H1 (cell line): ENCODE data around the gene SPDYC. TPM values are rescaled to one million over a fixed set of nuclear protein-coding genes. Genes with fewer than 3 reads are reported as not detected.

Experiments used
- CTCF ChIA-PET: fragments of 300-600 bp; sonication (Branson Sonifier 250); formaldehyde crosslinking; loops from one replicate; lab custom pipeline; 2021; ENCODE audit not compliant: partially characterized antibody; lab: Charles Lee
- POLR2A ChIA-PET: fragments of 300-600 bp; sonication (Branson Sonifier 250); formaldehyde crosslinking; loops from one replicate; lab custom pipeline; 2021; ENCODE audit warnings: inconsistent platforms; ENCODE audit not compliant: partially characterized antibody; lab: Charles Lee
- DNase-seq, 2 experiments: peaks; one replicate each; pipeline versions ENCODE4 v3.0.0 to v3.0.0-alpha.2; 2010 to 2022; ENCODE audit warnings: low spot score in 2 of 2, low read depth in 1 of 2, mixed read lengths in 1 of 2
- FAIRE-seq: peaks from 2 replicates; lab custom pipeline; 2011; peaks lifted over from hg19 to GRCh38; lab: Jason Lieb, UNC
- H2AFZ ChIP-seq: 2 replicates; pipeline ENCODE4 v1.8.1; 2012; ENCODE audit warnings: low read length, inconsistent platforms
- H2AK5ac ChIP-seq: 2 replicates; pipeline ENCODE4 v1.6.1; 2013; ENCODE audit warnings: low read depth, low read length
- H2BK120ac ChIP-seq: replicated peaks from 2 replicates; pipeline ENCODE3; 2013; ENCODE audit warnings: low read depth, low read length, inconsistent platforms
- H2BK12ac ChIP-seq: 2 replicates; pipeline ENCODE4 v1.6.1; 2013; ENCODE audit warnings: low read depth, low read length
- H2BK15ac ChIP-seq: 2 replicates; pipeline ENCODE4 v1.6.1; 2013; ENCODE audit warnings: low read length
- H2BK20ac ChIP-seq: 2 replicates; pipeline ENCODE4 v1.6.1; 2013; ENCODE audit warnings: low read length
- H2BK5ac ChIP-seq: 2 replicates; pipeline ENCODE4 v1.6.1; 2013; ENCODE audit warnings: low read depth, low read length
- H3K14ac ChIP-seq: 2 replicates; pipeline ENCODE4 v1.6.1; 2013; ENCODE audit warnings: inconsistent platforms; ENCODE audit not compliant: insufficient read length
- H3K18ac ChIP-seq: 2 replicates; pipeline ENCODE4 v1.6.1; 2013; ENCODE audit warnings: low read length; ENCODE audit errors: extremely low read depth
- H3K23ac ChIP-seq: 2 replicates; pipeline ENCODE4 v1.6.1; 2013; ENCODE audit warnings: inconsistent platforms; ENCODE audit not compliant: insufficient read length
- H3K23me2 ChIP-seq: 2 replicates; pipeline ENCODE4 v1.6.1; 2013; ENCODE audit warnings: low read depth, low read length
- H3K27ac ChIP-seq: 2 replicates; pipeline ENCODE4 v1.6.1; 2011; ENCODE audit warnings: low read depth, low read length, inconsistent platforms
- H3K27me3 ChIP-seq, 4 experiments: replicated peaks in 1 of 4; 1 replicate in 1 of 4; 2 replicates in 3 of 4; pipeline versions ENCODE4 v1.6.1 to v1.8.1; 2011 to 2013; ENCODE audit warnings: low read length in 3 of 4, mild to moderate bottlenecking in 3 of 4, inconsistent platforms in 2 of 4, mixed read lengths in 2 of 4, moderate library complexity in 1 of 4; ENCODE audit not compliant: control insufficient read depth in 3 of 4, insufficient read depth in 3 of 4; ENCODE audit errors: extremely low read depth in 1 of 4
- H3K36me3 ChIP-seq, 4 experiments: 2 replicates each; pipeline versions ENCODE4 v1.6.1 to v1.8.1; 2011 to 2013; ENCODE audit warnings: mild to moderate bottlenecking in 4 of 4, low read length in 3 of 4, moderate library complexity in 2 of 4, control low read depth in 1 of 4, inconsistent platforms in 1 of 4; ENCODE audit not compliant: insufficient read depth in 4 of 4, control insufficient read depth in 2 of 4
- H3K4ac ChIP-seq: replicated peaks from 2 replicates; pipeline ENCODE3; 2013; ENCODE audit warnings: low read length, low read depth, mixed read lengths, inconsistent platforms; ENCODE audit not compliant: insufficient read length
- H3K4me1 ChIP-seq, 4 experiments: replicated peaks in 1 of 4; 1 replicate in 1 of 4; 2 replicates in 3 of 4; pipeline versions ENCODE4 v1.6.1 to v1.8.1; 2011 to 2013; ENCODE audit warnings: low read length in 3 of 4, inconsistent platforms in 2 of 4, mixed read lengths in 1 of 4; ENCODE audit not compliant: insufficient read depth in 4 of 4, control insufficient read depth in 3 of 4
- H3K4me2 ChIP-seq, 2 experiments: 2 replicates each; pipeline versions ENCODE4 v1.6.1 to v1.8.1; 2011 to 2013; ENCODE audit warnings: low read depth in 2 of 2, low read length in 2 of 2, control low read depth in 1 of 2, inconsistent platforms in 1 of 2, mild to moderate bottlenecking in 1 of 2; ENCODE audit not compliant: insufficient read depth in 1 of 2
- H3K4me3 ChIP-seq, 4 experiments: fragments of 200-600, 300-600 bp in 1 of 4; sonication (generic), shearing (Covaris generic), sonication (Bioruptor Twin) in 1 of 4; 2 replicates each; pipeline versions ENCODE4 v1.5.1 to v1.8.1; 2011 to 2016; ENCODE audit warnings: low read length in 4 of 4, low read depth in 3 of 4, control low read depth in 2 of 4, inconsistent platforms in 2 of 4, mild to moderate bottlenecking in 2 of 4, mixed read lengths in 1 of 4, moderate library complexity in 1 of 4; ENCODE audit not compliant: insufficient read depth in 2 of 4; ENCODE audit errors: extremely low read depth in 1 of 4
- H3K56ac ChIP-seq: replicated peaks from 2 replicates; pipeline ENCODE3; 2013; ENCODE audit warnings: low read depth, mild to moderate bottlenecking, mixed read lengths, low read length, inconsistent platforms; ENCODE audit not compliant: insufficient read length
- H3K79me1 ChIP-seq: 2 replicates; pipeline ENCODE4 v1.6.1; 2013; ENCODE audit warnings: low read depth, low read length, control low read depth
- H3K79me2 ChIP-seq, 2 experiments: 2 replicates each; pipeline versions ENCODE4 v1.6.1 to v1.8.1; 2012 to 2013; ENCODE audit warnings: low read length in 2 of 2, mild to moderate bottlenecking in 2 of 2, inconsistent platforms in 1 of 2; ENCODE audit not compliant: insufficient read depth in 2 of 2, control insufficient read depth in 1 of 2
- H3K9ac ChIP-seq, 4 experiments: replicated peaks in 1 of 4; 1 replicate in 1 of 4; 2 replicates in 3 of 4; pipeline versions ENCODE4 v1.6.1 to v1.8.1; 2011 to 2013; ENCODE audit warnings: low read depth in 3 of 4, low read length in 3 of 4, control low read depth in 2 of 4, mild to moderate bottlenecking in 2 of 4, moderate library complexity in 2 of 4, inconsistent platforms in 1 of 4; ENCODE audit errors: extremely low read depth in 1 of 4
- H3K9me3 ChIP-seq, 2 experiments: 2 replicates each; pipeline versions ENCODE4 v1.6.1 to v1.8.1; 2012 to 2013; ENCODE audit warnings: mild to moderate bottlenecking in 2 of 2, moderate library complexity in 2 of 2, control low read depth in 1 of 2, inconsistent platforms in 1 of 2, low read depth in 1 of 2, low read length in 1 of 2, mixed read lengths in 1 of 2; ENCODE audit not compliant: insufficient read depth in 2 of 2
- H4K20me1 ChIP-seq, 2 experiments: replicated peaks in 1 of 2; 2 replicates each; pipeline versions ENCODE3 to v1.8.1; 2011 to 2013; ENCODE audit warnings: inconsistent platforms in 2 of 2, low read length in 2 of 2, mild to moderate bottlenecking in 1 of 2; ENCODE audit not compliant: insufficient read depth in 2 of 2, control insufficient read depth in 1 of 2
- H4K5ac ChIP-seq: 2 replicates; pipeline ENCODE4 v1.6.1; 2013; ENCODE audit warnings: low read length, low read depth, mixed read lengths, inconsistent platforms; ENCODE audit not compliant: insufficient read length
- H4K8ac ChIP-seq: 2 replicates; pipeline ENCODE4 v1.8.0; 2013; ENCODE audit warnings: mild to moderate bottlenecking, moderate library complexity, low read length, inconsistent platforms; ENCODE audit not compliant: insufficient read depth; ENCODE audit errors: extremely low read depth
- H4K91ac ChIP-seq: replicated peaks from 2 replicates; pipeline ENCODE3; 2013; ENCODE audit warnings: low read length, mixed read lengths, inconsistent platforms; ENCODE audit not compliant: insufficient read length
- CREB1 ChIP-seq: IDR thresholded peaks from 2 replicates; pipeline ENCODE4 v1.6.1; 2012; ENCODE audit warnings: inconsistent platforms
- POLR2AphosphoS5 ChIP-seq: IDR thresholded peaks from 2 replicates; pipeline ENCODE4 v1.6.1; 2011; ENCODE audit warnings: low read depth, low read length
- WGBS, 2 experiments: shearing (Covaris generic) in 1 of 2; methylation state at CpG; one replicate each; pipeline versions ENCODE4 v1.1.6 to v1.1.7; 2013 to 2015; ENCODE audit warnings: low lambda C conversion rate in 2 of 2, mixed read lengths in 2 of 2, inconsistent platforms in 1 of 2, low coverage in 1 of 2, missing lambda C conversion rate in 1 of 2; ENCODE audit not compliant: insufficient replicate concordance in 2 of 2, insufficient coverage in 1 of 2, insufficient read length in 1 of 2; ENCODE audit errors: extremely low coverage in 1 of 2, missing lambda C conversion rate in 1 of 2; 5-methylcytosine and 5-hydroxymethylcytosine counted together
- polyA plus RNA-seq, 7 experiments: library from polyadenylated mRNA; depleted of rRNA in 3 of 7; stranded (reverse) in 5 of 7; unstranded in 2 of 7; fragments of >200 nt in 5 of 7; fragments of 200-250 nt in 2 of 7; gene quantifications; 1 replicate in 5 of 7; 2 replicates in 1 of 7; 4 replicates in 1 of 7; pipeline versions ENCODE4 v1.2.1 to v1.2.3, GENCODE V29; 2011 to 2013; ENCODE audit warnings: missing spikeins in 2 of 7, mixed read lengths in 2 of 7
- total RNA-seq: library from RNA; stranded (reverse); fragmentation: NEBNext Ultra II Directional; extraction: Animal tissue kit (Norgen Biotek cat#: 25700); gene quantifications from 2 replicates; pipeline ENCODE4 v1.2.1, GENCODE V29; 2021

SPDYC gene
- total and polyA plus RNA-seq, 2 of the 8 experiments (the other 6 are each of a cell fraction or from before 2014, with no cell fraction given) = 0.15 TPM; not detected in 1

DNA sequence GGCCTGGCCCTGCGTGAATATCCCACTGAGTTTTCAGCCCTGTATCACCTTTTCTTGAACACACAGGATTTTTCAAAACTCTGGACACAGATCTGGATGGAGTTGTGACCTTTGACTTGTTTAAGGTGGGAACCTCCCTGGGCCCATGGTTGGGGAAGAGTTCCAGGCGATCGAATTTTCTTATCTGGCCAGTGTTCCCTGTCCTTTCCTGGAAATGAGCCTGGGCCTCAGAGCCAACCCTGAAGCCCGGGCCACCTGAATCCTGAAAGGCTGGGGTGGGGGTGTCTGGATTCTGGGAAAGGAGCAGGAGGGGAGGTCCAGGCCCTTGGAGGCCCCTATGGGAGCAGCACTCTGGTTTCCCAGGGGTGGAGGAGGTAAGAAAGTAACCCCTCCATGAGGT lies 40.7 kb downstream of the SPDYC start:
- Histone ChIP-seq H3K4me1 (peaks cover 5 to 32% (median 27%) of the 10 kb centered on the region in 4 experiments), H3K4ac (no peak overlapping the region), H3K9ac (no peak overlapping the region), H3K23ac (no peak overlapping the region), H3K4me2 (no peak overlapping the region), H3K18ac (no peak overlapping the region), H3K56ac (no peak overlapping the region), H4K8ac (no peak overlapping the region), H4K91ac (no peak overlapping the region), H2BK15ac (no peak overlapping the region), H3K9me3 (no peaks in the 10 kb centered on the region), H4K5ac (no peak overlapping the region), H3K27ac (no peak overlapping the region), H3K14ac (no peak overlapping the region), H2BK12ac (no peak overlapping the region), H3K36me3 (peaks cover 26 to 56% (median 43%) of the 10 kb centered on the region in 4 experiments), H3K27me3 (no peaks in the 10 kb centered on the region), H3K4me3 (no peak overlapping the region), H3K79me2 (peaks cover 0 to 13% of the 10 kb centered on the region in 2 experiments; a peak in 1 of 4 replicates), H2AFZ (no peak overlapping the region), H2BK5ac (no peak overlapping the region), H3K23me2 (peaks cover 3% of the 10 kb centered on the region; the same call in 1 of the 2 replicates), H4K20me1 (no peaks in the 10 kb centered on the region), H3K79me1 (peaks cover 3% of the 10 kb centered on the region; the same call in 1 of the 2 replicates), H2BK20ac (no peak overlapping the region), H2BK120ac (no peak overlapping the region), H2AK5ac (no peak overlapping the region)
- no peak for DNase-seq
- ChIA-PET CTCF (interaction anchor here (6.3 to 11.9 kb wide), 2 partner anchors 13 to 40 kb away, joined by 88 to 184 read pairs; no protein-coding TSS in a partner anchor), POLR2A (interaction anchor here (0.7 to 13.9 kb wide), 11 partner anchors 8 to 292 kb away, joined by 3 to 324 read pairs (median 3); partner anchors contain the start of gene SPDYC)
- TF ChIP-seq POLR2AphosphoS5 (no peak), CREB1 (no peak)
- 87% methylated on average over 4 of the region's 4 CpGs; no CpG with 5 or more reads in 1 of the 2 experiments for WGBS, 2 experiments
- no peak for FAIRE-seq
